T47D (cell line): Measurements from ENCODE around the gene RBPJ.

Experiments
- DNase-seq, 2 experiments: peaks; one replicate each; pipeline versions ENCODE4 v3.0.0 to v3.0.0-alpha.2; 2011 to 2012; ENCODE audit warnings: low read depth in 1 of 2, low spot score in 1 of 2
- JUND ChIP-seq: IDR thresholded peaks from 2 replicates; pipeline ENCODE4 v1.6.1; 2012; ENCODE audit warnings: low read depth
- in situ Hi-C: cut with HindIII; loops from 2 replicates; pipeline ENCODE4 v1.10.0; 2016; ENCODE audit warnings: low sequenced_read_pairs, low pct_unique_long_range_greater_than_20kb

Gene RBPJ

GRCh38 chr4:26458157-26458561 is 137.3 kb downstream of the RBPJ start:
- in situ Hi-C loops = no loop called here
- no peak for TF ChIP-seq JUND
- DNase-seq = no peak

DNA sequence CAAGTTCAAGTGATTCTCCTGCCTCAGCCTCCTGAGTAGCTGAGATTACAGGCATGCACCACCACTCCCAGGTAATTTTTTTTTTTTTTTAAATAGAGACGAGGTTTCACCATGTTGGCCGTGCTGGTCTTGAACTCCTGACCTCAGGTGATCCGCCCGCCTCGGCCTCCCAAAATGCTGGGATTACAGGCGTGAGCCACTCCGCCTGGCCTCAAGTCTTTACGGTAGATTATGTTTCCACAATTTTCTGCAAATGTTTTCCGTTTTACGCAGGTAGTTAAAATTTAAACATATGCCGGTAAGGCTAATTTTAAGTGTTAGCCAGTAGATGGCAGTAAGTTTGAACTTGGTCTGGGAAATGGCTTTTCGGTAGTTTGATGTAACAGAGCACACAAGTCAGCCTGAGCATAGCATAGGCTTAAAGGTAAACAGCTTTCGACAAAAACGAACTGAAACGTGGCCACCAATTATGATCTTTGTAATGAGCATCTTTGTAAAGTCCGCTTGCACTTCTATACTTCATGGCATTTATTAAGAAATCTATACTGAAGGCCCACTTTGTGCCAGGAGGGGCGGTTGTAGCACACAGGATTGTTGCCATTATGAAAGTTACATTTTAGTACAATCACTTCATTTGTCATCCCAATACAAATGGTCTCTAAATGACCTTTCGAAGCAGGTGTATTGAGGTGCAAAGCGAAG is 138.4 kb downstream of the RBPJ start:
- peak; percentile 47 to 59 for DNase-seq
- TF ChIP-seq JUND = no peak
- in situ Hi-C loops = no loop called here

DNA sequence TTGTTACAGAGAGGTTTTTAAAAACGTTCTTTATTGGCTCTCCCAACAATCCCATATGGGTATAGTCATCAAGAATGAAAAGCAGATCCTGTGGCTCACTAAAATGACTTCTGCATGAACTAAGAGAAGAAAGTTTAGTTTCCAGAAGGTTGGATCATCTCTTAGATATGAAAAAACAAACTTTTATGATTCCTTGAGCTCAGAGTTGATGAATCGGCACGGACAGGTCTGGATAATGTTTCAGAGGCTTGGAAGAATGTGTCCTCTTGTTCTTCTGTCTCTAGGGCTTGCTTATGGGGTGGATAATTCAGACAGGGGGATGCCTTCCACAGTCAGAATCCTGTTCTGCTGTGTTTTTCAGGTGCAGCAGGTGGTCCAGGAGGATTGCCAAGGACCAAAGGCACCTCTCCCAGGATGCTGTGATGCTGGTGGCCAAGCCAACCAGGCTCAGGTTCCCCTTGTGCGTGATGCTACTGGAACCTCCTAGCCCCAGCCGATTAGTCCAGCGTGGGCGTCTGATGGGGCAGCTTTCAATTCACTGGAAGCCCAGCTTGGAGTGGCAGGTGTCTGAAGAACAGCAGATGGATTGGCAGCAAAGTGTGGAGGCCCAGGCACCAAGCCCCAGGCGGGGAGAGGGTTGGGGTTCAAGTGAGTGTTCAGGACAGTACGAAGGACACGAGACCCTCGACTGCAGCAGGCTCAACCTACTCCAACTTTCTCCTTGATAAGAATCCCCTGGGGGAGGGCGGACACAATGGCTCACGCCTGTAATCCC is 139.1 kb downstream of the RBPJ start:
- in situ Hi-C loops = no loop called here
- no peak for TF ChIP-seq JUND
- no peak for DNase-seq

GRCh38 chr4:26462874-26463273 is 142.1 kb downstream of the RBPJ start:
- no peak for TF ChIP-seq JUND
- no peak for DNase-seq
- in situ Hi-C loops = no loop called here

DNA sequence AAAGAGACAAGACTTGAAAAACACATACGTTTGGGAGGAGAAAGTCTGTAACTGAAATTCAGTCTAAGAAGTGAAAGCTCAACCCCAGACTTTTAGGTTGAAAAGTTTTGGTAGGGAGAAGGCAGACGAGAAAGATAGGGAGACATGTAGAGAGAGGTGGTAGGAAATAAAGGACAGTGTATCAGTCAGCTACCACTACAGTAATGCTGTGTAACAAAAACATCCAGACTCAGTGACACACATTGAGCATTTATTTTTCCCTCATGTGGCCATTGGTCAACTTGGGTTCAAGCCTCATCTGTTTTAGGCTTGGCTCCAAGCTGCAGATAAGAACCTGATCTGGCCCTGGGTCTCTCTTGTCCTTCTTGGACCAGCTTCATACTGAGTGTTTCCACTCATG is 142.6 kb downstream of the RBPJ start:
- no peak for TF ChIP-seq JUND
- in situ Hi-C loops = no loop called here
- no peak for DNase-seq

GRCh38 chr4:26464420-26465095 is 143.7 kb downstream of the RBPJ start:
- no peak for DNase-seq
- in situ Hi-C loops = no loop called here

GRCh38 chr4:26466578-26467270 is 145.9 kb downstream of the RBPJ start:
- no peak for DNase-seq
- no peak for TF ChIP-seq JUND
- in situ Hi-C loops = no loop called here

More at GRCh38 chr4:26464420-26465095, 143.7 kb downstream of the RBPJ start:
- no peak for TF ChIP-seq JUND

- TF ChIP-seq JUND = no peak
- in situ Hi-C loops = no loop called here
- no peak for DNase-seq
Observed at GRCh38 chr4:26467724-26468123, 146.9 kb downstream of the RBPJ start.

- no peak for TF ChIP-seq JUND
- in situ Hi-C loops = no loop called here
- no peak for DNase-seq
Observed at GRCh38 chr4:26468283-26468949, 147.6 kb downstream of the RBPJ start.

DNA sequence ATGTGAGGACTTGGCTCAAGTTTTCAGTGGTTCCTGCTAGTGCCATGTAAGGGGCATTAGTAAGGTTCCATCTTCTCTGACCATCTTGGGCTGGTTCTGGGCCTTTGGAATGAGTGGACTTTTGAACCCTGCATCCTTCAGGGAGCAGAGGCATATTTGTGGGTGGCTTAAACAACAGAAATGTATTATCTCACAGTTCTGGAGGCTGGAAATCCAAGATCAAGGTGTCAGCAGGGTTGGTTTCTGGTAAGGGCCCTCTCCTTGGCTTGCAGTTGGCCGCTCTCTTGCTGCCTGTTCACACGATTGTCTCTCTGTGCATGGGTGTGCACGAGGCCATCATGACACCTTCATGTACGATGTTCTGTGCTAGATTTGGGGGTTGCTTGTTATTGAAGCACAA is 148.2 kb downstream of the RBPJ start:
- DNase-seq = no peak
- in situ Hi-C loops = no loop called here
- TF ChIP-seq JUND = no peak

GRCh38 chr4:26471890-26472289 is 151.1 kb downstream of the RBPJ start:
- no peak for TF ChIP-seq JUND
- DNase-seq = no peak
- in situ Hi-C loops = no loop called here

- in situ Hi-C loops = no loop called here
- DNase-seq = no peak
- TF ChIP-seq JUND = no peak
Observed at GRCh38 chr4:26473893-26474292, 153.1 kb downstream of the RBPJ start.

GRCh38 chr4:26474551-26474950 is 153.7 kb downstream of the RBPJ start:
- no peak for DNase-seq
- no peak for TF ChIP-seq JUND
- in situ Hi-C loops = no loop called here
